HG03565 (cell line): ENCODE data around the gene PLXDC2.
"Not testable (repeated sequence)": the region's sequence is repeated elsewhere in the genome, so short reads cannot be mapped to it uniquely, and the experiment has no call there.

ENCODE experiments used
- ATAC-seq: cut with Tn5 transposase; IDR thresholded peaks from one replicate; pipeline ENCODE4 v1.9.1; 2021; ENCODE audit warnings: mild to moderate bottlenecking, moderate library complexity; ENCODE audit not compliant: unreplicated experiment

Gene PLXDC2

DNA sequence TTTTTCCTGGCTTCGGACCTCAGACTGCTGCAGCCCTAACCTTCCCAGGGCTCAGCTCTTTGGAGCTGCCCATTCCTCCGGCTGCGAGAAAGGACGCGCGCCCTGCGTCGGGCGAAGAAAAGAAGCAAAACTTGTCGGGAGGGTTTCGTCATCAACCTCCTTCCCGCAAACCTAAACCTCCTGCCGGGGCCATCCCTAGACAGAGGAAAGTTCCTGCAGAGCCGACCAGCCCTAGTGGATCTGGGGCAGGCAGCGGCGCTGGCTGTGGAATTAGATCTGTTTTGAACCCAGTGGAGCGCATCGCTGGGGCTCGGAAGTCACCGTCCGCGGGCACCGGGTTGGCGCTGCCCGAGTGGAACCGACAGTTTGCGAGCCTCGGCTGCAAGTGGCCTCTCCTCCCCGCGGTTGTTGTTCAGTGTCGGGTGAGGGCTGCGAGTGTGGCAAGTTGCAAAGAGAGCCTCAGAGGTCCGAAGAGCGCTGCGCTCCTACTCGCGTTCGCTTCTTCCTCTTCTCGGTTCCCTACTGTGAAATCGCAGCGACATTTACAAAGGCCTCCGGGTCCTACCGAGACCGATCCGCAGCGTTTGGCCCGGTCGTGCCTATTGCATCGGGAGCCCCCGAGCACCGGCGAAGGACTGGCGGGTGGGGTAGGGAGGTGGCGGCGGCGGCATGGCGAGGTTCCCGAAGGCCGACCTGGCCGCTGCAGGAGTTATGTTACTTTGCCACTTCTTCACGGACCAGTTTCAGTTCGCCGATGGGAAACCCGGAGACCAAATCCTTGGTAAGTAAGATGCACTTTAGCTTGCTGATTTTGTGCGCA, at the start of gene PLXDC2:
Gene PLXDC2 (plus strand): TSS at position 22 of the 820 bp plus-strand sequence.
- ATAC-seq: no peak

- ATAC-seq: no peak
Measured at GRCh38 chr10:19767876-19768275, 48.4 kb upstream of the PLXDC2 start.

DNA sequence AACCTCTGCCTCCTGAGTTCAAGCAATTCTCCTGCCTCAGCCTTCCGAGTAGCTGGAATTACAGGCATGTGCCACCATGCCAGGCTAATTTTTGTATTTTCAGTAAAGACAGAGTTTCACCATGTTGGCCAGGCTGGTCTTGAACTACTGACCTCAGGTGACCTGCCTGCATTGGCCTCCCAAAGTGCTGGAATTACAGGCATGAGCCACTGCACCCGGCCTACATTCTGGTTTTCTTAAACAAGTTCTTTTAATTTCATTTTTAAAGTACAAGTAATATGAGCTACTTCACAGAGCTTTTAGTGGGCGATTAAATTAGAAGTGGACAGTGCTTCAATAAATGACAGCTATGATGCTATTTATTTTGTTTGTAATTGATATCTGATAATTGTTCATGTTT, 46.4 kb upstream of the PLXDC2 start:
- ATAC-seq: not testable (repeated sequence)

GRCh38 chr10:19772972-19773371, 43.3 kb upstream of the PLXDC2 start:
- ATAC-seq: no peak

GRCh38 chr10:19775296-19775695, 40.9 kb upstream of the PLXDC2 start:
- no peak for ATAC-seq

- ATAC-seq: no peak
Measured at GRCh38 chr10:19777806-19778205, 38.4 kb upstream of the PLXDC2 start.

DNA sequence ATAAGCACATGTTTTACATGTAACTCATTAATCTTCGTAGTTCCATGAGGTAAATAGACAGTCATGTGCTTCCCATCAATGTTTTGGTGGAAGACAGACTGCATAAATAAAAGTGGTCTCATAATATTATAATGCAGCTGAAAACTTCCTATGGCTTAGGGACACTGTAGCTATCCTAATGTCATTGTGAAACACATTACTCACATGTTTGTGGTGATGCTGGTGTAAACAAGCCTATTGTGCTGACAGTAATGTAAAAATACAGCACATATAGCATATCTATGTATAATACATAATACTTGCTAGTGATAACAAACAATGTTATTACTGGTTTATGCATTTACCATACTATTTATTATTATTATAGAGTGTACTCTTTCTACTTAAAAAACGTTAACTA, 37.2 kb upstream of the PLXDC2 start:
- no peak for ATAC-seq

DNA sequence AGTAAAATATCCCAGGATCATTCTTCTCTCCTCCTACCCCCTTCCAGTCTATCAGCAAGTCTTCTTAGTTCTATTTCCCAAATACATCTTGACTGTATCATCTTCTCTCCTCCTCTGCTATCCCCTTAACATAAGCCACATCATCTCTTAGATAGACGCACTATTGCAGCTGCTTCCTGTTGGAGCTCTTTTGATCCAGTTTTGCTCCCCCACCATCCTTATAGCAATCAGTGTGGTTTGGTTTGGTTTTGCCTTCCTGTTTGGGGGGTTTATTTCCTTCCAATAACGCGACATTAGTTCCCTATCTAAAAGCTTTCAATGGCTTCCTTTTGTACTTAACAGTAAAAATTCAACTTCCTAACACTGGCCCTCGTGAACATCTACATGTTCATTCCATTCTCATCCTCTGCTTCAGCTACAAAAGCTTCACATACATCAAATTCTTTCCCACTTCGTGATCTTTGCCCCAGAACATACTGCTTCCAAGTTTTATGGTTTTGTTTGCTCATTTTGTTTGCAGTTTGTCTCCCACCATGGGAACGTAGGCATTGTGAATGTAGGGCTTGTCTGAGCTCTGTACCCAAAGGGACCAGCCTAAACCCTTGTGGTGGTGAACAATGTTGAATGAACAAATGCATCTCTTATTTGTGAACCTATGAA, 33.7 kb upstream of the PLXDC2 start:
- no peak for ATAC-seq

DNA sequence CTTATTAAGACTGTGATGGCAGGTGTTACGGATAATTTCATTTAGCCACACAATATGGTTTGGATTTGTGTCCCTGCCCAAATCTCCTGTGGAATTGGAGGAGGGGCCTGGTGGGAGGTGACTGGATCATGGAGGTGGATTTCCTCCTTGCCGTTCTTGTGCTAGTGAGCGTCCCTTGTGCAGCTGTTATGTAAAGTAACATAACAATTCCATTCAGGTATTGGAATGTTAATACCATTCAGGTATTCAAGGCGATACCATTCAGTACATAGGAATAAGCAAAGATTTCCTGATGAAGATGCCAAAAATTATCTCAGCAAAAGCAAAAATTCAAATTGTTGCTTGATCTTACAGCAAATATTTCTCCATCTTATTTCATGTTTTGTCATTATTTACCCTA, 32.5 kb upstream of the PLXDC2 start:
- no peak for ATAC-seq

GRCh38 chr10:19785366-19785765, 30.9 kb upstream of the PLXDC2 start:
- ATAC-seq: no peak

DNA sequence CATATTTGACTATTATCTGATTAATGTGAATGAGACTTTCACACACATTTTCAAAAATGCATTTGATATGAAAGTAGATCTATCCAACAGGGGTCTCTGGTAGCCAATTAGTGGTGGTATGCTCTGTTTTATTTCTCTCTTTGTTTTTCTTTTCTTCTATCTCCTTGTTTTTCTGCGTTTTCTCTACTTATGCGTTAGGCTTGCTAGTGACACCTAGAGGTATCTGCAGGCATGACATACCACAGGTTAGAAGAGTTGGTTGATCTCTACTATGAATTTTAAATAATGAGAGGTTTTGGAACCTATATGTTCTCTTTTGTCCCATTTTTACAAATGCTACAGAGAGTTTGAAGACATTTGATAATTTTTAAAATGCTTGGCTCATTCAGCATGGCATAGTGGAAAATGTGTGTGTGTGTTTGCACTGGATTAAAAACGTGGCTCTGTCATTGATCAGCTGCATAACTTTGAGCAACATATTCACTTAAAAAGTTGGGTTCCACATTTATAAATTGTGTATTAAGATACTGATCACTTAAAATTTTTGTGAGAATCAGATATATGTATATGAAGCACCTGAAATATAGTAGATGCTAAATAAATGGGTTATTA, 28.1 kb upstream of the PLXDC2 start:
- peak; percentile 83 for ATAC-seq

DNA sequence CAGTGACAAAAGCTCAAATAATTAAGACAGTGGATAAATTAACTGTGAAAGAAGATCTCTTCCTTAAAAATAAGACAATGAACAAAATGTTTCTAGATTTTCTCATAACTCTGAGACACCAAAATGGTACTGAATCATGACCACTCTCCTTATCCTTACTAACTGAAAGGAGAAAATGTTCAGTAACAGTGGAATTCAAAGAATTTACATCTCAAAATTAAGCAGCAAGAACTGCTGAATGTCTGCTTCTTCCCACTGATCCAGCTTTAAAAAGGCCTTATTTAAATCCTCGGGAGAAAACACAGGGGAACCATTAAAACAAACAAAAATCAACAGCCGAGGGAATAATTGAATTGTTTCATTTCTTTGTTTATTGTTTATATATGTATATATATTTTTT, 27.3 kb upstream of the PLXDC2 start:
- ATAC-seq: no peak

DNA sequence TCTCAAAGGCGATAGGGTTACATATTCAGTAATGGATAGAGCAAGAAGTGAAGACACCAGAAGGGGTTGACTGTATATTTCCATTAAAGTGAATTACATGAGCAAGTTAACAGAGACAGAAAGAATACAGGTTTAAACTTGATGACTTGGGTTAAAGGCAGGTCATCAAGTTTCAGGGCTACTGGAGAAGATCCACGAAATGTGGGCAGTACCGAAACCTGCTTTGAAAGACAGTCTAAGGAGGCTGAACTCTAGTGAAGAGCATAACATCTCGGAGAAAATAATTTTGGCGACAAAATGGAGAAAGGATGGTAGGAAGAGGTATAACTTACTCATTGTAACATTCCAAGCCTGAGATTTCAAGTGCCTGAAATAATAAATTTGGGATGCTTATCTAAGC, 26.6 kb upstream of the PLXDC2 start:
- ATAC-seq: no peak

DNA sequence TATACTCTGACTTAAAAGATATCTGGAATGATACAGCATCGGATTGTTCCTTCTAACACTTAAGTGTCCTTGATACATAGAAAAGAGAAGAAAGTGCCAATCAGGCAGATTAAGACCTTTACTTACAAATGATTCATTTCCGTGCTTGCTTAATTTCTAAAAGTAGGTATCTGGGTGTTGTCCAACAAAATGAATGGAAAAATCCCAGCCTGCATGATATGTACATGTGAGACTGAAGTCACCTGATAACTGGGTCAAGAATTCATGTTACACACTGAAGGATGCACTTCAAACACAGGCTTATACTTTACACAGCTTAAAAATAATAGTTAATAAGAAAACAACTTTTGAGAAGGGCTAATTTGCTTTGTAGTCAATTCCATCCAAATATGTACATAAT, 25.2 kb upstream of the PLXDC2 start:
- ATAC-seq: no peak

- no peak for ATAC-seq
Measured at GRCh38 chr10:19795684-19796083, 20.5 kb upstream of the PLXDC2 start.

DNA sequence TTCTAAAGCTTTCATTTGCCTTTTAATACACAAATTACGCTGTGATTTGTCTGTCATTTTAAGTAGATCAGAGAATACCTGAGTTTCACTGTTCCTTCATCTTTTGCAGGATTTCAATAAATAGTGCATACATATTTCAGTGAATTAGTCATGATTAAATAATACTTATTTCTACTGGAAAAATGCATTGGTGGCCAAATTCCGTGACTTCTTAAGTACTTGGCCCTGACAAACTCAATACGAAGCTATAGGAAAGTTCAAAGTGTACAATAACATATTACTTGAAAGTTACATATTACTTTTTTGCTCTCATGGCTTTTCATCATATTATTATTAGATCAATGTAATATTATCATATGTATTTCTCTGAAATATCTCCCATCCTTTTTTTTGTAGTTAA, 16.1 kb upstream of the PLXDC2 start:
- no peak for ATAC-seq

- no peak for ATAC-seq
Measured at GRCh38 chr10:19801369-19801768, 14.9 kb upstream of the PLXDC2 start.

DNA sequence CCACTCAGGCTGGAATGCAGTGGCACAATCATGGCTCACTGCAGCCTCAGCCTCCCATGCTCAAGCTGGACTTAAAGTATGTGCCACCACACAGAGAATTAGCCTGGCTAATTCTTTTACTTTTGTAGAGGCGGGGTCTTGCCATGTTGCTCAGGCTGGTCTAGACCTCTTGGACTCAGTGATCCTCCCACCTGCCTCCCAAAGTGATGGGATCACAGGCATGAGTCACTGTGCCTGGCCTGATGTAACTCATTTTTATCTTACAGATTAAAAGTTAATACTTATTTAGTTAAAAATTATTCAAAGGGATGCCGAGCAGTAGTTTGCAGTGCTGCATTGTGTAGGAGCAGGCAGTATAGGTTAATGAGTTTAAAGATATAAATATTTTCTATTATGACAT, 12.6 kb upstream of the PLXDC2 start:
- no peak for ATAC-seq

DNA sequence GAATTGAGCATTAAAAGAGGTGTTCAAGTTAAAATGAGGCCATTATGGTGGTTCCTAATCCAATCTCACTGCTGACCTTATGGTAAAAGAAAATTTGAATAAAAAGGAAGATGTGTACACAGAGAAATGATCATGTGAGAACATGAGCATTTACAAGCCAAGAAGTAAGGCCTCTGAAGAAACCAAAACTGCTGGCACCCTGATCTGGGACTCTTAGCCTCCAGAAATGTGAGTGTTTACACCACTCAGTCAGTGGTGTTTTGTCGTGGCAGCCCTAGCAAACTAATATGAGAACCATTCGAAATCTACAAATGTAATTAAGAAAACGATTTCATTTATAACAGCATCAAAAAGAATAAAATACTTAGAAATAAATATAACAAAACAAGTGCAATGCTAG, 6.8 kb upstream of the PLXDC2 start:
- no peak for ATAC-seq

GRCh38 chr10:19811540-19811939, 4.7 kb upstream of the PLXDC2 start:
- no peak for ATAC-seq

DNA sequence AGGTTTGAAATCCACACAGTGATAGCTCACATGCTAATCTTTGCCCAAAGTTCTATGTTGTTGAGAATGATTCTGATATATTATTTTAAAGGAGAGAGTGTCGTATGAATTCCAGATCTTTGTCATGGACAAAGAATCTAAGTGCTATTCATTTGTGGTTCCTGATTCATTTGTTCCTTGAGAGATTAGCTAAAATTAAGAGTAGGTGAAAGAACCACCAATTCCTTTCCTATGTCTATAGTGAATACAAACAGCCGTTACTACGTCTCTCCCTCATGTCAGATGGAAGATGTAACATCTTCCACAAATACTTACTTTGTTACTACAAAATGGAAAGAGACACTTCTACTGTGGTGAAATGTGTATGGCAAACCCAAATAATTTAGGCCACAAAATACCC, 3.3 kb upstream of the PLXDC2 start:
- ATAC-seq: no peak
